Activated T-cell treated with anti-CD3 and anti-CD28 coated beads, Interleukin-2, amount 50 U/mL, for 24 hours (primary cell): ENCODE measurements around the gene HERC2.
"Not testable (repeated sequence)": the region's sequence is repeated elsewhere in the genome, so short reads cannot be mapped to it uniquely, and the experiment has no call there.

Source experiments
- DNase-seq: peaks from one replicate; pipeline ENCODE4 v3.0.0-alpha.2; 2020
- H3K27ac Mint-ChIP-seq: 2 replicates; pipeline ENCODE4 v1.8.0; 2020; ENCODE audit warnings: mild to moderate bottlenecking, mixed read lengths
- H3K27me3 Mint-ChIP-seq: 2 replicates; pipeline ENCODE4 v1.8.0; 2020; ENCODE audit warnings: mixed read lengths
- H3K36me3 Mint-ChIP-seq: 2 replicates; pipeline ENCODE4 v1.8.0; 2020; ENCODE audit warnings: low read depth, mixed read lengths
- H3K4me1 Mint-ChIP-seq: 2 replicates; pipeline ENCODE4 v1.8.0; 2020; ENCODE audit warnings: low read depth, mixed read lengths
- H3K4me3 Mint-ChIP-seq: 2 replicates; pipeline ENCODE4 v1.8.0; 2020; ENCODE audit warnings: mild to moderate bottlenecking, moderate library complexity, mixed read lengths
- H3K9me3 Mint-ChIP-seq: 2 replicates; pipeline ENCODE4 v1.8.0; 2020; ENCODE audit warnings: mixed read lengths

HERC2 gene

GRCh38 chr15:28262438-28262837 lies 59.5 kb downstream of the HERC2 start:
- H3K36me3 Mint-ChIP-seq: peaks cover 82% of the 10 kb centered on the region
- H3K4me1 Mint-ChIP-seq: peaks cover 10% of the 10 kb centered on the region
- H3K4me3 Mint-ChIP-seq: no peak overlapping the region
- no peaks in the 10 kb centered on the region for H3K9me3 Mint-ChIP-seq
- no peak for DNase-seq
- no peaks in the 10 kb centered on the region for H3K27me3 Mint-ChIP-seq
- no peak overlapping the region for H3K27ac Mint-ChIP-seq

DNA sequence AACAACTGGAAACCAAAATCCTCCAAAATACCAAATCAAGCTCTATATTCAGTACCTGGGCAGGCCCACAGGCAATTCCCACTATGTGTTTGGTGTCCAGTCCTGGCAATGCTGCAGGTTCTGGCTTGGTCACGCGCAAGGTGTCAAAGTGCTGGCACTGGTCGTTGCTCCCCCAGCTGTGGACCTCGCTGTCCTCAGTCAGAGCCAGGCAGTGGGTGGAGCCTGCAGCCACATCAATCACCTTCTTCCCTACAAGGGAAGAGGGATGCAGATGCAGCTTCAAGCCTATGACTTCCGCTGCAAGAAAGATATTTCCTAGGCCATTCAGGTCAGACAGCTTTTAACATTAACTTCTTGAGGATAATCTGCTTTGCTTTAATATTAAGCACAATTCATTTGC lies 61.3 kb downstream of the HERC2 start:
- Mint-ChIP-seq H3K4me3 (no peak overlapping the region), H3K9me3 (no peaks in the 10 kb centered on the region), H3K36me3 (peaks cover 82% of the 10 kb centered on the region), H3K4me1 (peaks cover 10% of the 10 kb centered on the region), H3K27ac (peak overlapping the region; percentile 13), H3K27me3 (no peaks in the 10 kb centered on the region)
- DNase-seq: no peak

GRCh38 chr15:28260317-28260716 lies 61.7 kb downstream of the HERC2 start:
- Mint-ChIP-seq H3K4me3 (no peak overlapping the region), H3K27ac (peak overlapping the region; percentile 3), H3K27me3 (no peaks in the 10 kb centered on the region), H3K36me3 (peaks cover 82% of the 10 kb centered on the region), H3K4me1 (peaks cover 10% of the 10 kb centered on the region), H3K9me3 (no peaks in the 10 kb centered on the region)
- no peak for DNase-seq

DNA sequence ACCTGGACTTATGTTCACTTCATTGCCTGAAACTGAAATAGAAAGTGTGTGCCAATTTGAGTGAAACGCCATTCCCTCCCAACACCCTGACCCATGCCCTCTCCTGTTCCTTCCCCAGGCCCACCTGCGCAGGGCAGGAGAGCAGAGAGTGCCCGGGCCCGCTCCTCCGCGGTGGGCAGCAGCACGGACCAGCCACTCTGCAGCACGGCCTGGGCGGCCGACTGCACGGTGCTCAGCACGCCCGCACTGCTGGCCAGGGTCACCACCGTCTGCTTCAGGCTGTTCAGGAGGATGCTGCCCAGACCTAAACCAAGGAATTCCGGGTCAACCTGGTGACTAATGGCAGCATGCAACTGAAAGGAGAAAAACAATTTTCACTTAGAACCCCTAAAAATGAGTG lies 66.0 kb downstream of the HERC2 start:
- Mint-ChIP-seq H3K36me3 (peaks cover 86% of the 10 kb centered on the region), H3K27me3 (no peaks in the 10 kb centered on the region), H3K9me3 (no peaks in the 10 kb centered on the region), H3K27ac (no peak overlapping the region), H3K4me1 (peaks cover 7% of the 10 kb centered on the region), H3K4me3 (no peak overlapping the region)
- no peak for DNase-seq

DNA sequence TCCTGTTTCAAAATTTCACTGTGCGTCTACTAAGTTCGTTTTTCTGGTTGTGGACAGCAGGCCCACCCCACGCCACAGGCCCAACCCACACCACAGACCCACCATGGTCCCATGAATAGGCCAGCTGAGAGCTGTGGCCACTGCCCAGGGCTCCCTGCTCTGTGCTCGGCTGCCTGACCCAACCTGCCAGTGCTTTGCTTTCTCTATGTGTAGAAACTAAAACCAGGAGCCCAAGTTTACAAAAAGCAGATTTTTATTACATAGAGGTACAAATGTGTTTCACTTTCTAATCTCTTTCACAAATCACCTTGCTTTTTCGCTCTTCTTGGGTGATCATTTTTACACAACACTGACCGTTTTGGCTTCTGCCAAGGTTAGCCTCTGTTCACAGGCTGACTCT lies 69.1 kb downstream of the HERC2 start:
- H3K9me3 Mint-ChIP-seq: no peaks in the 10 kb centered on the region
- no peaks in the 10 kb centered on the region for H3K27me3 Mint-ChIP-seq
- peaks cover 90% of the 10 kb centered on the region for H3K36me3 Mint-ChIP-seq
- H3K4me3 Mint-ChIP-seq: no peak overlapping the region
- DNase-seq: no peak
- H3K4me1 Mint-ChIP-seq: no peaks in the 10 kb centered on the region
- no peak overlapping the region for H3K27ac Mint-ChIP-seq

GRCh38 chr15:28246605-28247004 lies 75.4 kb downstream of the HERC2 start:
- Mint-ChIP-seq H3K27ac (no peak overlapping the region), H3K27me3 (no peaks in the 10 kb centered on the region), H3K4me1 (no peaks in the 10 kb centered on the region), H3K36me3 (peaks cover 86% of the 10 kb centered on the region), H3K9me3 (peaks cover 4% of the 10 kb centered on the region), H3K4me3 (no peak overlapping the region)
- no peak for DNase-seq

DNA sequence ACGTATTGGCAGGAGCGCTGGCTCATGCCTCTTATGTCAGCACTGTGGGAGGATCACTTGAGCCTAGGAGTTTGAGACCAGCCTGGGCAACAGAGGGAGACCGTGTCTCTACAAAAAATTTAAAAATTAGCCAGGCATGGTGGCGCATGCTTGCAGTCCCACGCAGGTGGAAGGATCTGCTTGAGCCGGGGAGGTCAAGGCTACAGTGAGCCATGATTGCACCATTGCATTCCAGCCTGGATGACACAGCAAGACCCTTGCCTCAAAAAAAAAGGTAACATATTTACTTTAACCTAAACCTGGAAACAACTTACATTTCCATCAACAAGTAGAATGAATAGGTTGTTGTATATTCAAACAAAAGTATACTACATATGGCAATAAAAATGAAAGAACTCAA lies 78.1 kb downstream of the HERC2 start:
- Mint-ChIP-seq H3K4me3 (no peak overlapping the region), H3K27me3 (no peaks in the 10 kb centered on the region), H3K36me3 (peaks cover 80% of the 10 kb centered on the region), H3K9me3 (peaks cover 4% of the 10 kb centered on the region), H3K27ac (no peak overlapping the region), H3K4me1 (no peaks in the 10 kb centered on the region)
- DNase-seq: no peak

- no peaks in the 10 kb centered on the region for H3K27me3 Mint-ChIP-seq
- no peak overlapping the region for H3K27ac Mint-ChIP-seq
- no peak overlapping the region for H3K4me3 Mint-ChIP-seq
- H3K4me1 Mint-ChIP-seq: no peaks in the 10 kb centered on the region
- DNase-seq: no peak
- peaks cover 79% of the 10 kb centered on the region for H3K36me3 Mint-ChIP-seq
- H3K9me3 Mint-ChIP-seq: peaks cover 4% of the 10 kb centered on the region
These were observed 78.6 kb downstream of the HERC2 start for GRCh38 chr15:28243399-28243798.

- H3K4me3 Mint-ChIP-seq, H3K9me3 Mint-ChIP-seq, H3K4me1 Mint-ChIP-seq, H3K27ac Mint-ChIP-seq, DNase-seq, H3K27me3 Mint-ChIP-seq: not testable (repeated sequence)
- H3K36me3 Mint-ChIP-seq: peaks cover 69% of the 10 kb centered on the region
These were observed 83.7 kb downstream of the HERC2 start for GRCh38 chr15:28238296-28238695.

- not testable (repeated sequence) for H3K27ac Mint-ChIP-seq, H3K27me3 Mint-ChIP-seq, H3K4me3 Mint-ChIP-seq, H3K4me1 Mint-ChIP-seq, DNase-seq, H3K9me3 Mint-ChIP-seq
- H3K36me3 Mint-ChIP-seq: peaks cover 63% of the 10 kb centered on the region
These were observed 90.2 kb downstream of the HERC2 start for GRCh38 chr15:28231743-28232142.

- H3K4me1 Mint-ChIP-seq, DNase-seq, H3K4me3 Mint-ChIP-seq, H3K27me3 Mint-ChIP-seq, H3K9me3 Mint-ChIP-seq, H3K27ac Mint-ChIP-seq: not testable (repeated sequence)
- peaks cover 66% of the 10 kb centered on the region for H3K36me3 Mint-ChIP-seq
These were observed 90.6 kb downstream of the HERC2 start for GRCh38 chr15:28231336-28231735.

- peaks cover 74% of the 10 kb centered on the region for H3K36me3 Mint-ChIP-seq
- not testable (repeated sequence) for DNase-seq, H3K27me3 Mint-ChIP-seq, H3K27ac Mint-ChIP-seq, H3K4me1 Mint-ChIP-seq, H3K4me3 Mint-ChIP-seq, H3K9me3 Mint-ChIP-seq
These were observed 92.9 kb downstream of the HERC2 start for GRCh38 chr15:28228990-28229640.

DNA sequence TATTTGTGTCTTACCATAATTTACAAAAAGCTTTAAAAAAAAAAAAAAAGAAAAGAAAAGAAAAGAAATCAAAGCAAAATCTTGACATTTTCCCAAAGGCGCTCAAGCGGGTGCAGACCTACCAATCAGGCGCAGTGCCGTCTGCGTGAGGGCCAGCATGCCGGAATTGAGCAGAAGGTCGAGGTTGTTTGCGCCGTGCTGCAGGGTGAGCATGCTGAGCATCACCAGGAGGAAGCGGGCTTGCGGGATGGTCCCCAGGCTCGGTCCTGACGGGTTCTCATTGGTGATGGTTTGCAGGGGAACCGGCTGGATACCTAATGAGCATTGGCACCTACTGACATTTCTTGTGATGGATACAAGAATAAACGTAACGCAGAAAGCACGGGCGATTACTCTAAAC lies 93.9 kb downstream of the HERC2 start:
- no peak overlapping the region for H3K27ac Mint-ChIP-seq
- H3K36me3 Mint-ChIP-seq: peaks cover 69% of the 10 kb centered on the region

DNA sequence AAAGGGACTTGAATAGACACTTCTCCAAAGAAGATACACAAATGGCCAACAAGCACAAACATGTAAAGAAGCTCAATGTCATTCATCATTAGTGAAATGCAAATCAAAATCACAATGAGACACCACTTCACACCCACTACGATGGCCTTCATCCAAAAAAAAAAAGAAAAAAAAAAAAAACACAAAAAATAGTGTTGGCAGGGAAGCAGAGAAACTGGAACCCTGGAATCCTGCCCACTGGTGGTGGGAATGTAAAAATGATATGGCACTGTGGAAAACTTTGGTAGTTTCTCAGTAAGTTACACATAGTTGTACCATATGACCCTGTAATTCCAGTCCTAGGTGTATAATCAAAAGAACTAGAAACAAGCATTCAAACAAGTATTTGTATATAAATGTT lies 94.7 kb downstream of the HERC2 start:
- H3K27me3 Mint-ChIP-seq, H3K4me1 Mint-ChIP-seq, H3K9me3 Mint-ChIP-seq, H3K27ac Mint-ChIP-seq, DNase-seq, H3K4me3 Mint-ChIP-seq: not testable (repeated sequence)
- H3K36me3 Mint-ChIP-seq: peaks cover 69% of the 10 kb centered on the region

More for the DNA sequence above, 93.9 kb downstream of the HERC2 start:
- Mint-ChIP-seq H3K9me3 (no peaks in the 10 kb centered on the region), H3K4me1 (no peaks in the 10 kb centered on the region), H3K4me3 (no peak overlapping the region), H3K27me3 (no peaks in the 10 kb centered on the region)
- DNase-seq: no peak

- H3K36me3 Mint-ChIP-seq: peaks cover 70% of the 10 kb centered on the region
- DNase-seq, H3K4me1 Mint-ChIP-seq, H3K4me3 Mint-ChIP-seq, H3K9me3 Mint-ChIP-seq, H3K27ac Mint-ChIP-seq, H3K27me3 Mint-ChIP-seq: not testable (repeated sequence)
These were observed 99.4 kb downstream of the HERC2 start for GRCh38 chr15:28222612-28223011.

DNA sequence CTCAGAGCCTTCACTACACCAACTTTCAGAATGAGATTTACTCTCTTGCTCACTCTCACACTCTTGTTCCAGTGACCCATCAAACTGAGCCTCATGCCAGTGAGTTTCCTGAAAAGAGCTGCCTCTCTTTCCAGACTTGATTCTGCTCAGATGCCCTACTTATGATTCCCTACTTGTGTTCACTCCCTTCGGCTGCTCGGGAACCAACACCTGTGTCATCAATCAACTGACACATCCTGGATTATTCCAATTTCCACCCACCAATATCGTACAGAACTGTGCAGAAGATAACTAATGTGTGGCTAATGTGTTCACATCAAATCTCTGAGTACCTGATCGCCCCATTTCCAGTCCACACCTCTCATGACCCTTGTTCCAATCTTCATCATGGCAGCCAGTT lies 100.3 kb downstream of the HERC2 start:
- H3K4me1 Mint-ChIP-seq, H3K27me3 Mint-ChIP-seq, DNase-seq, H3K27ac Mint-ChIP-seq, H3K4me3 Mint-ChIP-seq, H3K9me3 Mint-ChIP-seq: not testable (repeated sequence)
- H3K36me3 Mint-ChIP-seq: peaks cover 61% of the 10 kb centered on the region
